H1 (cell line): ENCODE measurements around the gene COL4A4. TPM values are rescaled to one million over a fixed set of nuclear protein-coding genes. Genes with fewer than 3 reads are reported as not detected.

Source experiments
- PHF8 ChIP-seq: fragments of 200-600 bp; sonication (generic); conservative IDR thresholded peaks from 2 replicates; pipeline ENCODE4 v1.7.1; 2012; ENCODE audit warnings: low read depth, mild to moderate bottlenecking, inconsistent platforms, low read length, moderate library complexity
- SAP30 ChIP-seq: fragments of 300-600 bp; sonication (generic); IDR thresholded peaks from 2 replicates; pipeline ENCODE4 v1.7.1; 2012; ENCODE audit warnings: low read length, moderate library complexity, mild to moderate bottlenecking, inconsistent platforms; ENCODE audit not compliant: insufficient read depth, insufficient replicate concordance
- SP4 ChIP-seq: IDR thresholded peaks from 2 replicates; pipeline ENCODE4 v1.6.1; 2012; ENCODE audit warnings: low read length, inconsistent platforms
- polyA plus RNA-seq, 7 experiments: library from polyadenylated mRNA; depleted of rRNA in 3 of 7; stranded (reverse) in 5 of 7; unstranded in 2 of 7; fragments of >200 nt in 5 of 7; fragments of 200-250 nt in 2 of 7; gene quantifications; 1 replicate in 5 of 7; 2 replicates in 1 of 7; 4 replicates in 1 of 7; pipeline versions ENCODE4 v1.2.1 to v1.2.3, GENCODE V29; 2011 to 2013; ENCODE audit warnings: missing spikeins in 2 of 7, mixed read lengths in 2 of 7
- total RNA-seq: library from RNA; stranded (reverse); fragmentation: NEBNext Ultra II Directional; extraction: Animal tissue kit (Norgen Biotek cat#: 25700); gene quantifications from 2 replicates; pipeline ENCODE4 v1.2.1, GENCODE V29; 2021

The COL4A4 gene
- total and polyA plus RNA-seq, 2 of the 8 experiments (the other 6 are each of a cell fraction or from before 2014, with no cell fraction given) = 0.33 to 1.7 TPM

DNA sequence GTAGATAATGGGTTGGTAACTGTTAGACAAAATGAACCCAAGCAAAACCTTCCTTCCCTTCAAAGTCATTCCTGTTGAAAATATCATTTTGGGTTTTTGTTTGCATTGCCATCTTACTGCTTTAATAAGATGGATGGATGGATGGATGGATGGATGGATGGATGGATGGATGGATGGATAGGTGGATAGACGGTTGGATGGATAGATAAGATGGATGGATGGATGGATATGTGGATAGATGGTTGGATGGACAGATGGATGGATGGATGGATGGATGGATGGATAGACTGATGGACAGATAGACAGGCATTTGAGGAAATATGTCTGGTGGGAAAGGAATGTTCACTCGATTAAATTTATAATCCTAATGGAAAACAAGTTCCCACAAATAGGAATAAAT, 133.2 kb downstream of the COL4A4 start (continued):
- TF ChIP-seq SP4 = no peak
- no peak for TF ChIP-seq PHF8
- TF ChIP-seq SAP30 = no peak
- TF ChIP-seq, all 59 proteins: peak for 0
